M059J (cell line): ENCODE data around the gene PNMA6F. TPM values are rescaled to one million over a fixed set of nuclear protein-coding genes. Genes with fewer than 3 reads are reported as not detected.

Source experiments
- DNase-seq: peaks from one replicate; pipeline ENCODE4 v3.0.0-alpha.2; 2012; ENCODE audit warnings: low read depth
- total RNA-seq: library from RNA; depleted of rRNA; stranded (reverse); fragments of >200 nt; shearing (Covaris generic); gene quantifications from 2 replicates; pipeline ENCODE4 v1.2.3, GENCODE V29; 2014; rRNA removed

Gene PNMA6F
- not detected in 2 replicates for total RNA-seq

GRCh38 chrX:153321381-153322124 lies at the start of gene PNMA6F:
Gene PNMA6F, minus strand, starts transcription at chrX:153321767. Its CDS starts 1,093 bp downstream, at chrX:153320674.
- no peak for DNase-seq

GRCh38 chrX:153371256-153371655 lies 49.7 kb upstream of the PNMA6F start:
- peak; percentile 25 for DNase-seq

GRCh38 chrX:153370293-153371055 lies 48.9 kb upstream of the PNMA6F start:
- DNase-seq, result peak; percentile 21

GRCh38 chrX:153366878-153367538 lies 45.4 kb upstream of the PNMA6F start:
- DNase-seq, result no peak

GRCh38 chrX:153366119-153366518 lies 44.6 kb upstream of the PNMA6F start:
- DNase-seq, result no peak

GRCh38 chrX:153365670-153366069 lies 44.1 kb upstream of the PNMA6F start:
- no peak for DNase-seq

GRCh38 chrX:153361781-153362397 lies 40.3 kb upstream of the PNMA6F start:
- no peak for DNase-seq

- DNase-seq, result no peak
Observed at GRCh38 chrX:153357877-153358276, 36.3 kb upstream of the PNMA6F start.

GRCh38 chrX:153353416-153353815 lies 31.8 kb upstream of the PNMA6F start:
- no peak for DNase-seq

- no peak for DNase-seq
Observed at GRCh38 chrX:153352858-153353257, 31.3 kb upstream of the PNMA6F start.

- no peak for DNase-seq
Observed at GRCh38 chrX:153351981-153352380, 30.4 kb upstream of the PNMA6F start.

- DNase-seq, result no peak
Observed at GRCh38 chrX:153349952-153350351, 28.4 kb upstream of the PNMA6F start.

- no peak for DNase-seq
Observed at GRCh38 chrX:153348421-153348820, 26.9 kb upstream of the PNMA6F start.

GRCh38 chrX:153347530-153347929 lies 26.0 kb upstream of the PNMA6F start:
- no peak for DNase-seq

GRCh38 chrX:153343674-153344073 lies 22.1 kb upstream of the PNMA6F start:
- DNase-seq, result no peak

- no peak for DNase-seq
Observed at GRCh38 chrX:153342762-153343558, 21.4 kb upstream of the PNMA6F start.

- no peak for DNase-seq
Observed at GRCh38 chrX:153340111-153340510, 18.5 kb upstream of the PNMA6F start.

GRCh38 chrX:153339662-153340061 lies 18.1 kb upstream of the PNMA6F start:
- no peak for DNase-seq

- DNase-seq, result no peak
Observed at GRCh38 chrX:153338836-153339235, 17.3 kb upstream of the PNMA6F start.

GRCh38 chrX:153336988-153337387 lies 15.4 kb upstream of the PNMA6F start:
- no peak for DNase-seq
